Ishikawa (cell line): Measurements from ENCODE around the gene DNTTIP2.
A peak's percentile ranks its signal among the peaks of the same experiment; 100 is the strongest.

Source experiments
- CEBPB ChIP-seq: IDR thresholded peaks from 2 replicates; pipeline ENCODE4 v1.6.1; 2012
- CREB1 ChIP-seq: IDR thresholded peaks from 2 replicates; pipeline ENCODE4 v1.6.1; 2012; ENCODE audit warnings: low read depth
- EGR1 ChIP-seq: IDR thresholded peaks from 2 replicates; pipeline ENCODE4 v1.6.1; 2012
- EP300 ChIP-seq: IDR thresholded peaks from 2 replicates; pipeline ENCODE4 v1.6.1; 2012; ENCODE audit warnings: borderline replicate concordance
- FOXM1 ChIP-seq: IDR thresholded peaks from 2 replicates; pipeline ENCODE4 v1.6.1; 2012; ENCODE audit warnings: low read depth, borderline replicate concordance
- MAX ChIP-seq: IDR thresholded peaks from 2 replicates; pipeline ENCODE4 v1.6.1; 2012
- NFIC ChIP-seq: IDR thresholded peaks from 2 replicates; pipeline ENCODE4 v1.6.1; 2012
- RAD21 ChIP-seq: IDR thresholded peaks from 2 replicates; pipeline ENCODE4 v1.6.1; 2012; ENCODE audit warnings: low read depth
- REST ChIP-seq: IDR thresholded peaks from 2 replicates; pipeline ENCODE4 v1.6.1; 2012; ENCODE audit warnings: low read depth, mild to moderate bottlenecking
- TAF1 ChIP-seq: IDR thresholded peaks from 2 replicates; pipeline ENCODE4 v1.6.1; 2012; ENCODE audit warnings: low read depth, mild to moderate bottlenecking
- TCF12 ChIP-seq: IDR thresholded peaks from 2 replicates; pipeline ENCODE4 v1.6.1; 2012; ENCODE audit warnings: low read depth
- TEAD4 ChIP-seq: IDR thresholded peaks from 2 replicates; pipeline ENCODE4 v1.6.1; 2012
- USF1 ChIP-seq: IDR thresholded peaks from 2 replicates; pipeline ENCODE4 v1.6.1; 2012
- YY1 ChIP-seq: IDR thresholded peaks from 2 replicates; pipeline ENCODE4 v1.6.1; 2012; ENCODE audit warnings: low read depth
- ZBTB7A ChIP-seq: IDR thresholded peaks from 2 replicates; pipeline ENCODE4 v1.6.1; 2012; ENCODE audit warnings: low read depth

Gene DNTTIP2

GRCh38 chr1:93909146-93910050 is 30.4 kb upstream of the DNTTIP2 start, which contains the start of gene GCLM:
GCLM (minus strand) TSS chr1:93909430; CDS start chr1:93909163, 267 bp downstream.
- TF ChIP-seq NFIC (peak; percentile 29), ZBTB7A (peak; percentile 77; the same call in 1 of the 2 replicates), TEAD4 (no peak; the same call in none of the 2 replicates), TAF1 (peak; percentile 80), RAD21 (peak; percentile 51; the same call in 1 of the 2 replicates), FOXM1 (no peak), MAX (peak; percentile 68; the same call in 1 of the 2 replicates), USF1 (no peak), TCF12 (no peak; the same call in 1 of the 2 replicates), EGR1 (peak; percentile 88), CEBPB (no peak; the same call in 1 of the 2 replicates), YY1 (no peak), CREB1 (no peak), REST (no peak), EP300 (peak; percentile 57)

GRCh38 chr1:93908394-93909145 is 29.6 kb upstream of the DNTTIP2 start:
- TF ChIP-seq MAX (peak; percentile 82; the same call in 1 of the 2 replicates), EGR1 (no peak), NFIC (peak; percentile 18; the same call in 1 of the 2 replicates)

GRCh38 chr1:93907718-93908117 is 28.7 kb upstream of the DNTTIP2 start:
- TF ChIP-seq NFIC = 0 out of 2 replicates have a peak, but pooled peaks have one; percentile 26
- TF ChIP-seq USF1 = no peak

GRCh38 chr1:93906480-93906879 is 27.5 kb upstream of the DNTTIP2 start:
- no peak for TF ChIP-seq YY1
- TF ChIP-seq CREB1 = no peak
- TF ChIP-seq TEAD4 = no peak
- no peak for TF ChIP-seq TCF12
- TF ChIP-seq CEBPB = no peak

- TF ChIP-seq EP300 = no peak
- no peak for TF ChIP-seq TEAD4
- no peak for TF ChIP-seq CEBPB
- TF ChIP-seq FOXM1 = no peak
- TF ChIP-seq EGR1 = no peak
- TF ChIP-seq USF1 = no peak
- no peak for TF ChIP-seq RAD21
- no peak for TF ChIP-seq NFIC
- no peak for TF ChIP-seq MAX
Measured at GRCh38 chr1:93905734-93906133, 26.7 kb upstream of the DNTTIP2 start.

- TF ChIP-seq REST = no peak
- no peak for TF ChIP-seq MAX
- no peak for TF ChIP-seq YY1
- no peak for TF ChIP-seq ZBTB7A
- TF ChIP-seq EGR1 = no peak
- no peak for TF ChIP-seq TEAD4
- no peak for TF ChIP-seq NFIC
Measured at GRCh38 chr1:93905051-93905450, 26.0 kb upstream of the DNTTIP2 start.
